Measurements from ENCODE around the gene PPP1R10.
"Not testable (repeated sequence)": the region's sequence is repeated elsewhere in the genome, so short reads cannot be mapped to it uniquely, and the experiment has no call there.

PPP1R10 gene
- total RNA-seq: 113 to 116 reads per million in 2 donors

GRCh38 chr6:30616811-30617564, at the start of gene PPP1R10:
TSS of gene PPP1R10 (minus strand) at chr6:30617243. CDS start at chr6:30609944, 7,299 bp downstream.
- DNase-seq: peak; percentile 92

GRCh38 chr6:30666300-30666699, 49.3 kb upstream of the PPP1R10 start:
- DNase-seq: not testable (repeated sequence)

GRCh38 chr6:30664994-30665767, 48.1 kb upstream of the PPP1R10 start:
- DNase-seq: no peak

- not testable (repeated sequence) for DNase-seq
These were observed 40.9 kb upstream of the PPP1R10 start for GRCh38 chr6:30657922-30658321.

- no peak for DNase-seq
These were observed 40.4 kb upstream of the PPP1R10 start for GRCh38 chr6:30657454-30657853.

- no peak for DNase-seq
These were observed 39.5 kb upstream of the PPP1R10 start for GRCh38 chr6:30656513-30656912.

- no peak for DNase-seq
These were observed 38.7 kb upstream of the PPP1R10 start for GRCh38 chr6:30655743-30656094.

- DNase-seq: no peak
These were observed 38.0 kb upstream of the PPP1R10 start for GRCh38 chr6:30654798-30655742.

- no peak for DNase-seq
These were observed 34.1 kb upstream of the PPP1R10 start for GRCh38 chr6:30651143-30651542.

GRCh38 chr6:30647242-30648116, 30.4 kb upstream of the PPP1R10 start:
- DNase-seq: peak; percentile 54

GRCh38 chr6:30646450-30647241, 29.6 kb upstream of the PPP1R10 start, which contains the start of gene C6orf136:
TSS of gene C6orf136 (plus strand) at chr6:30647133. CDS start at chr6:30647232, 99 bp downstream.
- peak; percentile 88 for DNase-seq

- no peak for DNase-seq
These were observed 28.9 kb upstream of the PPP1R10 start for GRCh38 chr6:30645989-30646388.

GRCh38 chr6:30644769-30645168, 27.7 kb upstream of the PPP1R10 start:
- DNase-seq: no peak

GRCh38 chr6:30643656-30644055, 26.6 kb upstream of the PPP1R10 start:
- no peak for DNase-seq

GRCh38 chr6:30641048-30641447, 24.0 kb upstream of the PPP1R10 start:
- DNase-seq: no peak

GRCh38 chr6:30640481-30640880, 23.4 kb upstream of the PPP1R10 start:
- DNase-seq: no peak

GRCh38 chr6:30635834-30636233, 18.8 kb upstream of the PPP1R10 start:
- DNase-seq: no peak

GRCh38 chr6:30626484-30627366, 9.7 kb upstream of the PPP1R10 start, which contains the start of gene ATAT1:
TSS of gene ATAT1 (plus strand) at chr6:30626874.
- peak; percentile 86 for DNase-seq

- no peak for DNase-seq
These were observed 8.5 kb upstream of the PPP1R10 start for GRCh38 chr6:30625511-30625910.

- no peak for DNase-seq
These were observed 2.5 kb upstream of the PPP1R10 start for GRCh38 chr6:30619561-30619960.

Data from T-helper 9 cell (primary cell).